Measurements from ENCODE around the gene GPR162. TPM values are rescaled to one million over a fixed set of nuclear protein-coding genes. Genes with fewer than 3 reads are reported as not detected.

GPR162 gene, protein sequence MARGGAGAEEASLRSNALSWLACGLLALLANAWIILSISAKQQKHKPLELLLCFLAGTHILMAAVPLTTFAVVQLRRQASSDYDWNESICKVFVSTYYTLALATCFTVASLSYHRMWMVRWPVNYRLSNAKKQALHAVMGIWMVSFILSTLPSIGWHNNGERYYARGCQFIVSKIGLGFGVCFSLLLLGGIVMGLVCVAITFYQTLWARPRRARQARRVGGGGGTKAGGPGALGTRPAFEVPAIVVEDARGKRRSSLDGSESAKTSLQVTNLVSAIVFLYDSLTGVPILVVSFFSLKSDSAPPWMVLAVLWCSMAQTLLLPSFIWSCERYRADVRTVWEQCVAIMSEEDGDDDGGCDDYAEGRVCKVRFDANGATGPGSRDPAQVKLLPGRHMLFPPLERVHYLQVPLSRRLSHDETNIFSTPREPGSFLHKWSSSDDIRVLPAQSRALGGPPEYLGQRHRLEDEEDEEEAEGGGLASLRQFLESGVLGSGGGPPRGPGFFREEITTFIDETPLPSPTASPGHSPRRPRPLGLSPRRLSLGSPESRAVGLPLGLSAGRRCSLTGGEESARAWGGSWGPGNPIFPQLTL
- total RNA-seq (2014; rRNA removed) (not detected in 2 replicates), Bru-seq, nascent RNA (not detected), BruChase-seq, experiment 1, labeled RNA remaining after a 6-hour chase (not detected), BruChase-seq, experiment 2, labeled RNA remaining after a 2-hour chase (percentile 9 among the genes with signal in this experiment)
- long read RNA-seq = 0 reads

DNA sequence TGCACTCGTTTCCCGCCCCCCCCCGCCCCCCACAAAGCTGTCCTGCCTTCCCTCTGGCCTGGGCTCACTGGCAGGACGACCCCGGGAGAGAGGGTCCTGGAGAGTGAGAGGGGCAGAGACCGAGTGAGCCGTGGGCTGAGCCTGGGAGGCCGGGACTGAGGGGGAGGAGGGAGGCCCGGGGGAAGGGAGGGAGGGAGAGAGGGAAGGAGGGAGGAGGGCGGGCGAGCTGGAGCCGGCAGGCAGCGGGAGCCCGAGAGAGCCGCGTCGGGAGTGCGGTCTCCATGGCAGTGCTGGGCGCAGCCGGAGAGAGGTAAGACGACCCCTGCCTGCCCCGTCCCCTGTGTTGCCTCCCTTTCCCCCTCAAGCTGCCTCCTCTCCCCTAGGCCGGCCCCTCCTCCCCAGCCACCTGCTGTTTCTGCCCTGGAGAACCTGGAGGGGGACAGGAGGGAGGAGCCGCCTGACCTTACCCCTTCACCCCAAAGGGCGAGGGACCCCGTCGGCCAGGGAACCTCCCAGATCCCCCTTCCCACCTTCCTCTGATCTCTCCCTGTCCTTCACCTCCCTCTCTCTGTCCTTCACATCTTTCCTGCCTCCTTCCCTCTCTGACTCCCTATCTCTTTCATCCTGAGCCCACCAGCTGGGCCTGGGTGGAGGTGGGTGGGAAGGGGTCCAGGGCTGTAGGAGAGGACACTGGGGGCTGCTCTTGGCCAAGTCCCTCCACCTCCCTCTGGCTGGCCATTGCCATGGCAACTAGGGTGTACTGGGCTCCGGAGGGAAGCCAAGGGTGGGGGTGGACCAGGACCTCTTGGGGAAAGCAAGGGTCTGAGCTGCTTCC is at the start of gene GPR162:
Gene GPR162, plus strand, starts transcription at position 231 of the 835 bp plus-strand sequence. CDS start 2,078 bp downstream, outside the sequence.
- BruUV-seq (replicated peaks) = no TSS peak
- Histone ChIP-seq H3K9me3 (ENCODE audit: low read length) (no peaks in the 10 kb centered on the region), H4K20me1 (ENCODE audit: low read length) (no peaks in the 10 kb centered on the region), H3F3A (ENCODE audit: low read length, unreplicated experiment) (no peaks in the 10 kb centered on the region), H3K4me3 (ENCODE audit: low read length) (no peak within 1 kb of the TSS), H3K36me3 (ENCODE audit: low read depth, low read length) (no peaks in the 10 kb centered on the region), H3K27ac (ENCODE audit: low read length) (no peak within 1 kb of the TSS), H3K4me1 (ENCODE audit: insufficient read depth, low read length) (no peaks in the 10 kb centered on the region), H3K9me2 (replicated peaks; ENCODE audit: low read length) (no peaks in the 10 kb centered on the region), H3K79me2 (ENCODE audit: low read length) (no peaks in the 10 kb centered on the region), H3K9ac (ENCODE audit: low read length) (no peak within 1 kb of the TSS), H3K27me3 (ENCODE audit: low read length) (no peaks in the 10 kb centered on the region), H3K4me2 (ENCODE audit: low read length) (no peak within 1 kb of the TSS), H2AFZ (ENCODE audit: low read length) (no peak within 1 kb of the TSS)
- DNase-seq (no peak), ATAC-seq (no peak)
- ChIA-PET CTCF (no interaction called here), POLR2A (ENCODE audit: unreplicated experiment) (no interaction called here)
- intact Hi-C loops (cut with micrococcal nuclease) = no loop called here
- no peak for TF ChIP-seq EZH2 (IDR thresholded peaks at IDR 0.05; ENCODE audit: low read length, unreplicated experiment)
- TF ChIP-seq EZH2phosphoT487 (IDR thresholded peaks at IDR 0.05; ENCODE audit: borderline replicate concordance, low read length) = no peak
- TF ChIP-seq, protein P1, sequence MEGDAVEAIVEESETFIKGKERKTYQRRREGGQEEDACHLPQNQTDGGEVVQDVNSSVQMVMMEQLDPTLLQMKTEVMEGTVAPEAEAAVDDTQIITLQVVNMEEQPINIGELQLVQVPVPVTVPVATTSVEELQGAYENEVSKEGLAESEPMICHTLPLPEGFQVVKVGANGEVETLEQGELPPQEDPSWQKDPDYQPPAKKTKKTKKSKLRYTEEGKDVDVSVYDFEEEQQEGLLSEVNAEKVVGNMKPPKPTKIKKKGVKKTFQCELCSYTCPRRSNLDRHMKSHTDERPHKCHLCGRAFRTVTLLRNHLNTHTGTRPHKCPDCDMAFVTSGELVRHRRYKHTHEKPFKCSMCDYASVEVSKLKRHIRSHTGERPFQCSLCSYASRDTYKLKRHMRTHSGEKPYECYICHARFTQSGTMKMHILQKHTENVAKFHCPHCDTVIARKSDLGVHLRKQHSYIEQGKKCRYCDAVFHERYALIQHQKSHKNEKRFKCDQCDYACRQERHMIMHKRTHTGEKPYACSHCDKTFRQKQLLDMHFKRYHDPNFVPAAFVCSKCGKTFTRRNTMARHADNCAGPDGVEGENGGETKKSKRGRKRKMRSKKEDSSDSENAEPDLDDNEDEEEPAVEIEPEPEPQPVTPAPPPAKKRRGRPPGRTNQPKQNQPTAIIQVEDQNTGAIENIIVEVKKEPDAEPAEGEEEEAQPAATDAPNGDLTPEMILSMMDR (conservative IDR thresholded peaks at IDR 0.05; ENCODE audit: low read depth, low read length) = no peak

DNA sequence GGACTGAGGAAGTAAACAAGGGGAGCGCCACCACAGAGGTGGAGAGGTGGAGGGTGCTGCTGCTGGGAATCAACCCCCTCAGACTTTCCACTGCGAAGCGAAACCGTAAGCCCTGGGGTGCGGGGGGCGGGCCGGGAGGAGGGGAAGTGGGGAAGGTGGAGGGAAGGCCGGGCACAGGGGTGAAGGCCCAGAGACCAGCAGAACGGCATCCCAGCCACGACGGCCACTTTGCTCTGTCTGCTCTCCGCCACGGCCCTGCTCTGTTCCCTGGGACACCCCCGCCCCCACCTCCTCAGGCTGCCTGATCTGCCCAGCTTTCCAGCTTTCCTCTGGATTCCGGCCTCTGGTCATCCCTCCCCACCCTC is 49.3 kb upstream of the GPR162 start, which contains the start of gene LAG3:
Gene LAG3, plus strand, starts transcription at position 190 of the 365 bp plus-strand sequence. CDS start 333 bp downstream, outside the sequence.
- H3K9ac ChIP-seq (ENCODE audit: low read length) = no peak within 1 kb of the TSS
- DNase-seq = no peak
- POLR2A ChIA-PET (ENCODE audit: unreplicated experiment) = no interaction called here
- no peaks in the 10 kb centered on the region for H3K9me3 ChIP-seq (ENCODE audit: low read length)
- H3K4me3 ChIP-seq (ENCODE audit: low read length) = no peak within 1 kb of the TSS
- no peaks in the 10 kb centered on the region for H3K27me3 ChIP-seq (ENCODE audit: low read length)
- peaks cover 12% of the 10 kb centered on the region for H3K4me1 ChIP-seq (ENCODE audit: insufficient read depth, low read length)
- no peak for ATAC-seq
- H3F3A ChIP-seq (ENCODE audit: low read length, unreplicated experiment) = no peaks in the 10 kb centered on the region
- no peaks in the 10 kb centered on the region for H3K9me2 ChIP-seq (replicated peaks; ENCODE audit: low read length)
- H3K36me3 ChIP-seq (ENCODE audit: low read depth, low read length) = no peaks in the 10 kb centered on the region
- no peak within 1 kb of the TSS for H3K4me2 ChIP-seq (ENCODE audit: low read length)
- H3K79me2 ChIP-seq (ENCODE audit: low read length) = peaks cover 22% of the 10 kb centered on the region
- H3K27ac ChIP-seq (ENCODE audit: low read length) = no peak within 1 kb of the TSS
- TF ChIP-seq, protein P1 (conservative IDR thresholded peaks at IDR 0.05; ENCODE audit: low read depth, low read length) = no peak
- TF ChIP-seq EZH2phosphoT487 (IDR thresholded peaks at IDR 0.05; ENCODE audit: borderline replicate concordance, low read length) (no peak), EZH2 (IDR thresholded peaks at IDR 0.05; ENCODE audit: low read length, unreplicated experiment) (no peak)
- H2AFZ ChIP-seq (ENCODE audit: low read length) = no peak within 1 kb of the TSS
- CTCF ChIA-PET = interaction anchor here (1.0 kb wide), 1 partner anchor 19 kb away, joined by 3 read pairs; the partner anchor contains the start of gene MLF2
- no peaks in the 10 kb centered on the region; the same call in 1 of the 2 replicates for H4K20me1 ChIP-seq (ENCODE audit: low read length)
- intact Hi-C loops (cut with micrococcal nuclease) = no loop called here
- BruUV-seq (replicated peaks) = no TSS peak

Measured in PC-3 (cell line).